ENCODE data around the gene PCBP1. TPM values are rescaled to one million over a fixed set of nuclear protein-coding genes. Genes with fewer than 3 reads are reported as not detected.
A peak's percentile ranks its signal among the peaks of the same experiment; 100 is the strongest.

Gene PCBP1
- total and polyA plus RNA-seq, 9 of the 15 experiments (the other 6 are each of a cell fraction or from before 2014, with no cell fraction given): 19.2 to 407 (median 78.1) TPM

DNA sequence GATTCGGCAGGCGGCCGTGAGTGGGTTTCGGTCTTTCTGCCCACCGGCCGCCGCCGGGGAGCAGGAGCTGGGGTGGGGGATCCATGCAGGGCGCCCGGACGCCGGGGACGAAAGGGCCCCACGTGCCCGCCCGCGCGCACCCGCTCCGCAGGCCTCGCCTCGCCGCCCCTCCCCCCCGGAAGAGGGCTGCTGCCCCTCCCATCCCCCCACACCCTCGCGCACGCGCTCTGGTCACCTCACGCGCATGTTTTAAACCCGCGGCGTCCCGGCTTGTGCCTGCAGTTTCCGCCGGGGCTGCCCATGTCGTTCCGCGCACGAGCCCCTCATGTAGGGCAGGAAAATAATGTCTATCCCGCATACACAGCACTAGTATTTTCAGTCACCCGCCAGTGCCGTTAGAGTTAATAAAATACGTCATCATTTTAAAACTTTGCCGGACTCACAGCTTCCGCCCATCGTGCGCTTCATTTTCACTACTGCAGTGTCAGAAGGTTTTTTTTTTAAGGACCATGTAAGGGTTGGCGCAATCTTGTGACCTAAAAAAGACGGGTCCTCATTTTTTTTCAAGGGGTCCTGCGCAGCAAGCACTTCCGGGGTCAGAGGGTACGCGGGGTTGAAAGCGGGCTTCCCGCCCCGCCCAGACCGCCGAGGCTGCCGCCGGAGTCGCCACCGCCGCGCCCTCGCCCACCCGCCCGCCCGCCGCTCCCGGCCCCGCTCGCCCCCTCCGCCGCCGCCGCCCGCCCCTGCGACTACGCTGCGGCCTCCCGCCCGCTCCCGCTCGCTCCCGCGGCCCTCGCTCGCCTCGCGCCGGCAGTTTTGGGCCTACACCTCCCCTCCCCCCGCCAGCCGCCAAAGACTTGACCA is at the start of gene PCBP1 (continued):
- TF ChIP-seq, protein P1, sequence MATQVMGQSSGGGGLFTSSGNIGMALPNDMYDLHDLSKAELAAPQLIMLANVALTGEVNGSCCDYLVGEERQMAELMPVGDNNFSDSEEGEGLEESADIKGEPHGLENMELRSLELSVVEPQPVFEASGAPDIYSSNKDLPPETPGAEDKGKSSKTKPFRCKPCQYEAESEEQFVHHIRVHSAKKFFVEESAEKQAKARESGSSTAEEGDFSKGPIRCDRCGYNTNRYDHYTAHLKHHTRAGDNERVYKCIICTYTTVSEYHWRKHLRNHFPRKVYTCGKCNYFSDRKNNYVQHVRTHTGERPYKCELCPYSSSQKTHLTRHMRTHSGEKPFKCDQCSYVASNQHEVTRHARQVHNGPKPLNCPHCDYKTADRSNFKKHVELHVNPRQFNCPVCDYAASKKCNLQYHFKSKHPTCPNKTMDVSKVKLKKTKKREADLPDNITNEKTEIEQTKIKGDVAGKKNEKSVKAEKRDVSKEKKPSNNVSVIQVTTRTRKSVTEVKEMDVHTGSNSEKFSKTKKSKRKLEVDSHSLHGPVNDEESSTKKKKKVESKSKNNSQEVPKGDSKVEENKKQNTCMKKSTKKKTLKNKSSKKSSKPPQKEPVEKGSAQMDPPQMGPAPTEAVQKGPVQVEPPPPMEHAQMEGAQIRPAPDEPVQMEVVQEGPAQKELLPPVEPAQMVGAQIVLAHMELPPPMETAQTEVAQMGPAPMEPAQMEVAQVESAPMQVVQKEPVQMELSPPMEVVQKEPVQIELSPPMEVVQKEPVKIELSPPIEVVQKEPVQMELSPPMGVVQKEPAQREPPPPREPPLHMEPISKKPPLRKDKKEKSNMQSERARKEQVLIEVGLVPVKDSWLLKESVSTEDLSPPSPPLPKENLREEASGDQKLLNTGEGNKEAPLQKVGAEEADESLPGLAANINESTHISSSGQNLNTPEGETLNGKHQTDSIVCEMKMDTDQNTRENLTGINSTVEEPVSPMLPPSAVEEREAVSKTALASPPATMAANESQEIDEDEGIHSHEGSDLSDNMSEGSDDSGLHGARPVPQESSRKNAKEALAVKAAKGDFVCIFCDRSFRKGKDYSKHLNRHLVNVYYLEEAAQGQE (IDR thresholded peaks at IDR 0.05; ENCODE audit: borderline replicate concordance): peak; percentile 30; the same call in 1 of the 2 replicates
- TF ChIP-seq, protein P1 (CRISPR knock-in tag; IDR thresholded peaks at IDR 0.05; ENCODE audit: low read depth): no peak
- TF ChIP-seq, protein P2, sequence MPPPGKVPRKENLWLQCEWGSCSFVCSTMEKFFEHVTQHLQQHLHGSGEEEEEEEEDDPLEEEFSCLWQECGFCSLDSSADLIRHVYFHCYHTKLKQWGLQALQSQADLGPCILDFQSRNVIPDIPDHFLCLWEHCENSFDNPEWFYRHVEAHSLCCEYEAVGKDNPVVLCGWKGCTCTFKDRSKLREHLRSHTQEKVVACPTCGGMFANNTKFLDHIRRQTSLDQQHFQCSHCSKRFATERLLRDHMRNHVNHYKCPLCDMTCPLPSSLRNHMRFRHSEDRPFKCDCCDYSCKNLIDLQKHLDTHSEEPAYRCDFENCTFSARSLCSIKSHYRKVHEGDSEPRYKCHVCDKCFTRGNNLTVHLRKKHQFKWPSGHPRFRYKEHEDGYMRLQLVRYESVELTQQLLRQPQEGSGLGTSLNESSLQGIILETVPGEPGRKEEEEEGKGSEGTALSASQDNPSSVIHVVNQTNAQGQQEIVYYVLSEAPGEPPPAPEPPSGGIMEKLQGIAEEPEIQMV (tag; conservative IDR thresholded peaks at IDR 0.05; ENCODE audit: low read depth): no peak
- no peak for TF ChIP-seq ZSCAN29 (IDR thresholded peaks at IDR 0.05)
- peak; percentile 64 for TF ChIP-seq TAF7 (tag; IDR thresholded peaks at IDR 0.05)
- no peak for TF ChIP-seq TARDBP (IDR thresholded peaks at IDR 0.05)
- 0 out of 2 replicates have a peak, but pooled peaks have one; percentile 16 for TF ChIP-seq ZBTB17 (CRISPR knock-in tag; IDR thresholded peaks at IDR 0.05)
- TF ChIP-seq SRF (CRISPR knock-in tag; IDR thresholded peaks at IDR 0.05): peak; percentile 5 to 32; a peak in 2 of 4 replicates
- TF ChIP-seq PTTG1 (tag; IDR thresholded peaks at IDR 0.05; ENCODE audit: low read depth): no peak
- peak; percentile 46; the same call in 1 of the 2 replicates for TF ChIP-seq MAFK (IDR thresholded peaks at IDR 0.05; ENCODE audit: low read length)
- TF ChIP-seq RUNX1 (IDR thresholded peaks at IDR 0.05; ENCODE audit: low read depth): no peak
- TF ChIP-seq FOXA3 (CRISPR knock-in tag; conservative IDR thresholded peaks at IDR 0.05 in 1 of 2, IDR thresholded peaks at IDR 0.05 in 1 of 2): no peak
- TF ChIP-seq, protein P3, sequence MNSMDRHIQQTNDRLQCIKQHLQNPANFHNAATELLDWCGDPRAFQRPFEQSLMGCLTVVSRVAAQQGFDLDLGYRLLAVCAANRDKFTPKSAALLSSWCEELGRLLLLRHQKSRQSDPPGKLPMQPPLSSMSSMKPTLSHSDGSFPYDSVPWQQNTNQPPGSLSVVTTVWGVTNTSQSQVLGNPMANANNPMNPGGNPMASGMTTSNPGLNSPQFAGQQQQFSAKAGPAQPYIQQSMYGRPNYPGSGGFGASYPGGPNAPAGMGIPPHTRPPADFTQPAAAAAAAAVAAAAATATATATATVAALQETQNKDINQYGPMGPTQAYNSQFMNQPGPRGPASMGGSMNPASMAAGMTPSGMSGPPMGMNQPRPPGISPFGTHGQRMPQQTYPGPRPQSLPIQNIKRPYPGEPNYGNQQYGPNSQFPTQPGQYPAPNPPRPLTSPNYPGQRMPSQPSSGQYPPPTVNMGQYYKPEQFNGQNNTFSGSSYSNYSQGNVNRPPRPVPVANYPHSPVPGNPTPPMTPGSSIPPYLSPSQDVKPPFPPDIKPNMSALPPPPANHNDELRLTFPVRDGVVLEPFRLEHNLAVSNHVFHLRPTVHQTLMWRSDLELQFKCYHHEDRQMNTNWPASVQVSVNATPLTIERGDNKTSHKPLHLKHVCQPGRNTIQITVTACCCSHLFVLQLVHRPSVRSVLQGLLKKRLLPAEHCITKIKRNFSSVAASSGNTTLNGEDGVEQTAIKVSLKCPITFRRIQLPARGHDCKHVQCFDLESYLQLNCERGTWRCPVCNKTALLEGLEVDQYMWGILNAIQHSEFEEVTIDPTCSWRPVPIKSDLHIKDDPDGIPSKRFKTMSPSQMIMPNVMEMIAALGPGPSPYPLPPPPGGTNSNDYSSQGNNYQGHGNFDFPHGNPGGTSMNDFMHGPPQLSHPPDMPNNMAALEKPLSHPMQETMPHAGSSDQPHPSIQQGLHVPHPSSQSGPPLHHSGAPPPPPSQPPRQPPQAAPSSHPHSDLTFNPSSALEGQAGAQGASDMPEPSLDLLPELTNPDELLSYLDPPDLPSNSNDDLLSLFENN (IDR thresholded peaks at IDR 0.05; ENCODE audit: low read depth in 2 of 2, low read length in 2 of 2): no peak; a peak in 1 of 4 replicates
- TF ChIP-seq NBN (IDR thresholded peaks at IDR 0.05; ENCODE audit: low read depth): no peak

Data from K562 (cell line).